GM12801 (cell line): Measurements from ENCODE around the gene GINS3.

Experiments used
- CTCF ChIP-seq: IDR thresholded peaks from one replicate; pipeline ENCODE4 v1.5.1; 2011; ENCODE audit warnings: control low read depth; ENCODE audit not compliant: insufficient read length; ENCODE audit errors: extremely low read depth

GINS3 gene

GRCh38 chr16:58393138-58393504 is 850 bp downstream of the GINS3 start:
- no peak for TF ChIP-seq CTCF

GRCh38 chr16:58399718-58400633 is 7.7 kb downstream of the GINS3 start:
- no peak for TF ChIP-seq CTCF

GRCh38 chr16:58402796-58403195 is 10.5 kb downstream of the GINS3 start:
- no peak for TF ChIP-seq CTCF

- no peak for TF ChIP-seq CTCF
Measured at GRCh38 chr16:58409316-58409973, 17.2 kb downstream of the GINS3 start.

- no peak for TF ChIP-seq CTCF
Measured at GRCh38 chr16:58411336-58411735, 19.1 kb downstream of the GINS3 start.

GRCh38 chr16:58411736-58412614 is 19.7 kb downstream of the GINS3 start:
- TF ChIP-seq CTCF = no peak

- no peak for TF ChIP-seq CTCF
Measured at GRCh38 chr16:58413359-58413758, 21.1 kb downstream of the GINS3 start.
